Occipital lobe (tissue), 1 donor: ENCODE data around the gene TCOF1. TPM values are rescaled to one million over a fixed set of nuclear protein-coding genes. Genes with fewer than 3 reads are reported as not detected.

Experiments used
- total RNA-seq: library from RNA; depleted of rRNA; stranded (reverse); fragments of >200 nt; gene quantifications from one replicate; pipeline ENCODE4 v1.2.3, GENCODE V29; 2014

The TCOF1 gene
- total RNA-seq, 1 donor from 2014 or later = 13.6 TPM

Other genes starting within 250 kb of the TCOF1 start
- gene PDGFRB, start 201.9 kb upstream of the TCOF1 start, total RNA-seq = 13.7 TPM
- not detected for gene CDX1, start 190.9 kb upstream of the TCOF1 start, total RNA-seq
- 0.62 TPM for gene SLC6A7, start 167.6 kb upstream of the TCOF1 start, total RNA-seq
- gene CAMK2A, start 67.9 kb upstream of the TCOF1 start, total RNA-seq = 14.0 TPM
- 0.31 TPM for gene ARSI, start 54.8 kb upstream of the TCOF1 start, total RNA-seq
- gene CD74, start 55.2 kb downstream of the TCOF1 start, total RNA-seq = 4.1 TPM
- 2,126 TPM for gene RPS14, start 92.0 kb downstream of the TCOF1 start, total RNA-seq
- gene NDST1, start 150.4 kb downstream of the TCOF1 start, total RNA-seq = 23.1 TPM